Measurements from ENCODE around the gene CASTOR1.

DNA sequence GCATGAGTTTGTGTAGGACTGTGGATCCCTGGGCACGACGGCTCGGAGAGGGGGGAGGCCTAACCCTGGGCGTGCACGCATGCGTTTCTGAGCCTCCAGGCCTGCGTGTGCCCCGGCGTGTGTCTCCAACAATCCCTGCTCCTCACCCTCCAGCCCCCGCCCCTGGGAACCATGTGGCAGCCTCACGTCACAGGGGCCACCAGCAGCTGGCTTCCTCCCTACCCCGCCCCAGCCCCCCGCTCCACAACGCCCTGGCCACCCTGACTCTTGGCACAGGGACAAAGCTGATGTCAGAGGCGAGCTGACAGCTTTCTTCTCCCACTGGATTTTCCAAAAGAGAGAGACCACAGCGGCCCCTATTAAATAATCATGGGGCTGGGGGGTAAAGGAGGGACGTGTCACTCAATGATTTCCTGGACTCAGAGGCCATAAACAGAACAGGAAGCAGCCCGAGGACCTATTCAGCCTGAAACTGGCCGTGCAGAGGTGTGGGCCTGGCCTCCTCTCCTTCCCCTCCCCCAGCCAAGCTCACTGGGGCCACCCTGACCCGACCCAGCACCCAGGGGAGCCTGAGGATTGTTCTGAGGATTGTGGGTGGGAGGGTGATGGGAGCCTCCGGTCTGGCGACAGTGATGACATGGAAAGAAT lies 36.0 kb downstream of the CASTOR1 start:
- no peak for TF ChIP-seq NFYB (CRISPR knock-in tag; conservative IDR thresholded peaks at IDR 0.05; ENCODE audit: low read depth)
- TF ChIP-seq CTCF (IDR thresholded peaks at IDR 0.05), result no peak
- TF ChIP-seq, protein P1, sequence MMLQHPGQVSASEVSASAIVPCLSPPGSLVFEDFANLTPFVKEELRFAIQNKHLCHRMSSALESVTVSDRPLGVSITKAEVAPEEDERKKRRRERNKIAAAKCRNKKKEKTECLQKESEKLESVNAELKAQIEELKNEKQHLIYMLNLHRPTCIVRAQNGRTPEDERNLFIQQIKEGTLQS (CRISPR knock-in tag; conservative IDR thresholded peaks at IDR 0.05), result no peak
- no peak for TF ChIP-seq ZNF232 (CRISPR knock-in tag; IDR thresholded peaks at IDR 0.05)
- no peak for TF ChIP-seq SP1 (CRISPR knock-in tag; conservative IDR thresholded peaks at IDR 0.05)
- no peak for TF ChIP-seq MAX (CRISPR knock-in tag; IDR thresholded peaks at IDR 0.05)
- TF ChIP-seq FOXP4 (CRISPR knock-in tag; IDR thresholded peaks at IDR 0.05), result no peak
- TF ChIP-seq ZNF121 (CRISPR knock-in tag; IDR thresholded peaks at IDR 0.05), result no peak
- TF ChIP-seq, protein P2, sequence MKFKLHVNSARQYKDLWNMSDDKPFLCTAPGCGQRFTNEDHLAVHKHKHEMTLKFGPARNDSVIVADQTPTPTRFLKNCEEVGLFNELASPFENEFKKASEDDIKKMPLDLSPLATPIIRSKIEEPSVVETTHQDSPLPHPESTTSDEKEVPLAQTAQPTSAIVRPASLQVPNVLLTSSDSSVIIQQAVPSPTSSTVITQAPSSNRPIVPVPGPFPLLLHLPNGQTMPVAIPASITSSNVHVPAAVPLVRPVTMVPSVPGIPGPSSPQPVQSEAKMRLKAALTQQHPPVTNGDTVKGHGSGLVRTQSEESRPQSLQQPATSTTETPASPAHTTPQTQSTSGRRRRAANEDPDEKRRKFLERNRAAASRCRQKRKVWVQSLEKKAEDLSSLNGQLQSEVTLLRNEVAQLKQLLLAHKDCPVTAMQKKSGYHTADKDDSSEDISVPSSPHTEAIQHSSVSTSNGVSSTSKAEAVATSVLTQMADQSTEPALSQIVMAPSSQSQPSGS (CRISPR knock-in tag; IDR thresholded peaks at IDR 0.05; ENCODE audit: borderline replicate concordance, low read depth), result no peak
- no peak for TF ChIP-seq SMAD3 (CRISPR knock-in tag; IDR thresholded peaks at IDR 0.05; ENCODE audit: borderline replicate concordance)
- TF ChIP-seq JUN (CRISPR knock-in tag; IDR thresholded peaks at IDR 0.05), result no peak
- TF ChIP-seq ATF6 (CRISPR knock-in tag; IDR thresholded peaks at IDR 0.05), result no peak
- TF ChIP-seq ELF4 (CRISPR knock-in tag; IDR thresholded peaks at IDR 0.05; ENCODE audit: low read depth), result no peak
- TF ChIP-seq ZNF416 (CRISPR knock-in tag; IDR thresholded peaks at IDR 0.05), result no peak
